Measurements from ENCODE around the gene OPTC.

Gene OPTC

GRCh38 chr1:203536575-203536974 is 42.6 kb downstream of the OPTC start:
- DNase-seq (ENCODE audit: insufficient read length, low spot score) (no peak), FAIRE-seq (no peak)
- TF ChIP-seq SPI1 (IDR thresholded peaks at IDR 0.05; ENCODE audit: low read depth, low read length) = no peak
- no peak for TF ChIP-seq POLR2A (IDR thresholded peaks at IDR 0.05; ENCODE audit: low read depth, low read length)
- TF ChIP-seq TAF1 (IDR thresholded peaks at IDR 0.05; ENCODE audit: low read depth, low read length) = no peak
- no peak for TF ChIP-seq POLR2AphosphoS5 (IDR thresholded peaks at IDR 0.05; ENCODE audit: low read depth, low read length)
- TF ChIP-seq POU2F2 (IDR thresholded peaks at IDR 0.05; ENCODE audit: low read depth, low read length) = no peak
- no peak for TF ChIP-seq PAX5 (IDR thresholded peaks at IDR 0.05; ENCODE audit: insufficient read depth, low read length, severe bottlenecking)

DNA sequence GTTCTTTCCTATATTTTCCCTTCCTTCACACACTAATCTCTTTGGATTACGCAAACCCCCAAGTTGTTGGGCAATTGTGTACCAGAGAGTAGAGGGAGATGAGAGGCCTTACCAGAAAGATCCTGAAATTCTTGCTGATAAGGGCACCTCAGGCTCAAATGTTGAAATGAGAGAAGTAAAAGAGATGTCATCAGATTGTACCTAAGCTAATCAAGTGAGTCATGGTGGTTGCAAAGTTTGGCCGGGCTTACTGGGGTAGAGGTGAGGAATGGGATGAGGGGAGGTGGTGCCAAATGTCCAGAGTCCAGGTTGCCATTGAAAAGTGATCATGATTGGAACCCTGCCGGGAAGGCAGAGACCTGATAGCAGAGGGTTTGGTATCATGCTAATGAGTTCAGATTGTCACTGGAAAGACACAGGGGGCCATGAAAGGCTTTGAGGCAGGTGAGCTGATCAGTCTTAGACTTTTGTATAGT is 43.1 kb downstream of the OPTC start:
- FAIRE-seq = no peak
- DNase-seq (ENCODE audit: insufficient read length, low spot score) = no peak
- TF ChIP-seq PAX5 (IDR thresholded peaks at IDR 0.05; ENCODE audit: insufficient read depth, low read length, severe bottlenecking) = no peak
- TF ChIP-seq POU2F2 (IDR thresholded peaks at IDR 0.05; ENCODE audit: low read depth, low read length) = no peak
- no peak for TF ChIP-seq POLR2A (IDR thresholded peaks at IDR 0.05; ENCODE audit: low read depth, low read length)
- no peak for TF ChIP-seq TAF1 (IDR thresholded peaks at IDR 0.05; ENCODE audit: low read depth, low read length)
- no peak for TF ChIP-seq POLR2AphosphoS5 (IDR thresholded peaks at IDR 0.05; ENCODE audit: low read depth, low read length)
- no peak for TF ChIP-seq SPI1 (IDR thresholded peaks at IDR 0.05; ENCODE audit: low read depth, low read length)

GRCh38 chr1:203537806-203538464 is 44.0 kb downstream of the OPTC start:
- no peak for FAIRE-seq
- TF ChIP-seq POLR2AphosphoS5 (IDR thresholded peaks at IDR 0.05; ENCODE audit: low read depth, low read length) = no peak
- TF ChIP-seq TAF1 (IDR thresholded peaks at IDR 0.05; ENCODE audit: low read depth, low read length) = no peak
- no peak for TF ChIP-seq SPI1 (IDR thresholded peaks at IDR 0.05; ENCODE audit: low read depth, low read length)
- no peak for TF ChIP-seq PAX5 (IDR thresholded peaks at IDR 0.05; ENCODE audit: insufficient read depth, low read length, severe bottlenecking)
- TF ChIP-seq POLR2A (IDR thresholded peaks at IDR 0.05; ENCODE audit: low read depth, low read length) = no peak
- no peak for TF ChIP-seq POU2F2 (IDR thresholded peaks at IDR 0.05; ENCODE audit: low read depth, low read length)
- DNase-seq (ENCODE audit: insufficient read length, low spot score) = no peak

DNA sequence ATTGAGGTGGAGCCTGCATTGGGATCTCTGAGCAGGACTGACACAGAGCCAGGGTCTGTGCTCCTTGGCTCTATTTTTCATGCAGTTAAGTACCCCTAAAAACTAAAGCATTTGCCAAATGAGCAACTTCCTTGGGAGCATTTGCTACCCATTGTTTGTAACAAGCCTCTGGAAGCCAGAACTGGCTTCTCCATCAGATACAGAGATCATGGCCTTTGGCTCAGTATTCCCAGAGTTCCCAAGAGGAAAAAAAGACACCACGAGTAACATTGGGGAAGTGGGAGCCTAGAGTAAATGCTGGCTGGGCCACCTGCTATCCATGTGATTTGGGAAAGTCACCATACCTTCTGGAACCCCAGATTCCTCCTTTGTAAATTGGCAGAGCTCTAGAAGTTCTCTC is 44.8 kb downstream of the OPTC start:
- no peak for DNase-seq (ENCODE audit: insufficient read length, low spot score)
- TF ChIP-seq POLR2AphosphoS5 (IDR thresholded peaks at IDR 0.05; ENCODE audit: low read depth, low read length) (no peak), PAX5 (IDR thresholded peaks at IDR 0.05; ENCODE audit: insufficient read depth, low read length, severe bottlenecking) (no peak), POLR2A (IDR thresholded peaks at IDR 0.05; ENCODE audit: low read depth, low read length) (no peak), SPI1 (IDR thresholded peaks at IDR 0.05; ENCODE audit: low read depth, low read length) (no peak), POU2F2 (IDR thresholded peaks at IDR 0.05; ENCODE audit: low read depth, low read length) (no peak), TAF1 (IDR thresholded peaks at IDR 0.05; ENCODE audit: low read depth, low read length) (no peak)
- FAIRE-seq = no peak

GRCh38 chr1:203539831-203540546 is 46.0 kb downstream of the OPTC start:
- FAIRE-seq (no peak), DNase-seq (ENCODE audit: insufficient read length, low spot score) (no peak)
- no peak for TF ChIP-seq TAF1 (IDR thresholded peaks at IDR 0.05; ENCODE audit: low read depth, low read length)
- TF ChIP-seq POLR2A (IDR thresholded peaks at IDR 0.05; ENCODE audit: low read depth, low read length) = no peak
- no peak for TF ChIP-seq POLR2AphosphoS5 (IDR thresholded peaks at IDR 0.05; ENCODE audit: low read depth, low read length)
- no peak for TF ChIP-seq POU2F2 (IDR thresholded peaks at IDR 0.05; ENCODE audit: low read depth, low read length)
- TF ChIP-seq SPI1 (IDR thresholded peaks at IDR 0.05; ENCODE audit: low read depth, low read length) = no peak
- TF ChIP-seq PAX5 (IDR thresholded peaks at IDR 0.05; ENCODE audit: insufficient read depth, low read length, severe bottlenecking) = no peak

DNA sequence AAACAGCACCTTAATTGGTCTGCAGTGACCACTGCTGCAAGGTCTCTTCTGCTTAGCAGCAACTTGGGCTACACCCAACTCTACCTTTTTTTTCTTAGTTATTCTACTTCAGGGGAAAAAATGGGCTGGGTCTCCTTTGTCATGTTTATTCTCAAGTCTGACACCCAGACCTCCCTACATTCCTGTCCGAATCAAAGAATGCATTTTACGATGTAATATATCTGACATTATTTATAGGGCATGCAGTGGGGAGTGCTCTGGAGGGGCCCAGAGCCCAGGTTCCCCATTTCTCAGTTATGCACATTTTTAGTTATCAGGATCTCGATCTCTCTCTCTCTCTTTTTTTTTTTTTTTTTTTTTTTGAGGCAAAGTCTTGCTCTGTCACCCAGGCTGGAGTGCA is 50.5 kb downstream of the OPTC start:
- DNase-seq (ENCODE audit: insufficient read length, low spot score) = no peak
- TF ChIP-seq PAX5 (IDR thresholded peaks at IDR 0.05; ENCODE audit: insufficient read depth, low read length, severe bottlenecking) = no peak
- no peak for TF ChIP-seq POU2F2 (IDR thresholded peaks at IDR 0.05; ENCODE audit: low read depth, low read length)
- TF ChIP-seq TAF1 (IDR thresholded peaks at IDR 0.05; ENCODE audit: low read depth, low read length) = no peak
- FAIRE-seq = no peak

DNA sequence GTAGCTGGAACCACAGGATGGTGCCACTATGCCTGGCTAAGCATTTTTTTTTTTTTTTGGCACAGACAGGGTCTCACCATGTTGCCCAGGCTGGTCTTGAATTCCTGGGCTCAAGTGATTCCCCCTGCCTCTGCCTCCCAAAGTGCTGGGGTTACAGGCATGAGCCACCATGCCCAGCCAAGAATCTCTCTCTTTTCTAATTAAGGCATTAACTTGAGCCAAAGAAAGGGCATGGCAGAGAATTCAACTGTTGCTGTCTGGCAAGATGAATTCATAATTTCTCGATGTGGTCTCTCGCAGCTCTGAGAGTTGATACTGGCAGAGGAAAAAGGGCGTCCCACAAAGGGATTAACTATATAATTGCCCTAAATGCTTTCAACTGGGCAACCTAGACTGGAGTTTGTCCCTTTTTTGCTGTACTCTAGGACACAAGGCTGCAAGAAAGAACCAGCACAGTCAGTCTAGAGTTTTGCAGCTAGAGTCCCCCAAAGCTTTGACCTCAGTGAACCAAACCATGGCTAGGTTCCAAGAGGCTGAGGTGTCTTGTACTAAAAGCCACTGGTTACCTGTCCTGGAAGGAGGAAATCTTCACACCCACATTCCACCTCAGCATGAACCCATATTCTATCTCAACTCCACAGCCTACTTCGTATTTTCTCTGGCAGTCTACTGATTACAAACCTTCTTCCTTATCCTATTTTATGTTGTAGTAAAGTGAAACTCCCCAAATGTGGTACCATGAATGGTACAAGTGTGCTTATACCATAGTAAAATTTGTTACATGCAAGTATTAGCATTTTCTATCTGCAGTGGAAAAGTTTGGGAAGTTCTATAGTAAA is 51.2 kb downstream of the OPTC start:
- TF ChIP-seq SPI1 (IDR thresholded peaks at IDR 0.05; ENCODE audit: low read depth, low read length) (no peak), POU2F2 (IDR thresholded peaks at IDR 0.05; ENCODE audit: low read depth, low read length) (no peak)
- DNase-seq (ENCODE audit: insufficient read length, low spot score) (no peak), FAIRE-seq (no peak)

DNA sequence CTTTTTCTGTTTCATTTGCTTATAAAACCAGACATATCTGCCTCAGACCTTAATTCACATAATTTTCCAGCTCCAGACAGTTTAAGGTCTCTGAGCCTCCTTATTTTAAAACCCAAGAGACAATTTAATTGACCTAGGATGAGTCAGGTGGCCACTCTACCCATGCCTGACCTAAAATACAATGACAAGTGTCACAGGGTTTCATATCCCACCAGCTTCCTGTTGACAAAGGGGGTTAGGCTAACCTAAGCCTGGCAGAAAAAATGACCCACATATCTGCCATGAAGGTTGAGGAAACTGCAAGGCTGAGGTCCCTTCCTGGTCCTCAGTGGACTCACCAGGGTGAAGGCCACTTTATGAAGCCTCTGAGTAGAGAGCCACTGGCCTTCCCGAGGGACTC is 52.3 kb downstream of the OPTC start:
- FAIRE-seq = no peak
- DNase-seq (ENCODE audit: insufficient read length, low spot score) = no peak
- TF ChIP-seq PAX5 (IDR thresholded peaks at IDR 0.05; ENCODE audit: insufficient read depth, low read length, severe bottlenecking) (no peak), POU2F2 (IDR thresholded peaks at IDR 0.05; ENCODE audit: low read depth, low read length) (no peak), SPI1 (IDR thresholded peaks at IDR 0.05; ENCODE audit: low read depth, low read length) (no peak), POLR2AphosphoS5 (IDR thresholded peaks at IDR 0.05; ENCODE audit: low read depth, low read length) (no peak)

- no peak for DNase-seq (ENCODE audit: insufficient read length, low spot score)
- FAIRE-seq = no peak
- TF ChIP-seq TAF1 (IDR thresholded peaks at IDR 0.05; ENCODE audit: low read depth, low read length) (no peak), POLR2AphosphoS5 (IDR thresholded peaks at IDR 0.05; ENCODE audit: low read depth, low read length) (no peak), POLR2A (IDR thresholded peaks at IDR 0.05; ENCODE audit: low read depth, low read length) (no peak), POU2F2 (IDR thresholded peaks at IDR 0.05; ENCODE audit: low read depth, low read length) (no peak), SPI1 (IDR thresholded peaks at IDR 0.05; ENCODE audit: low read depth, low read length) (no peak), PAX5 (IDR thresholded peaks at IDR 0.05; ENCODE audit: insufficient read depth, low read length, severe bottlenecking) (no peak)
These were observed 53.2 kb downstream of the OPTC start for GRCh38 chr1:203547147-203547546.

Data from GM12891 (cell line).